SHP77 treated with DMSO at 0.1 percent for 48 hours (cell line): ENCODE results near the gene NSD1.
"Not testable (repeated sequence)": the region's sequence is repeated elsewhere in the genome, so short reads cannot be mapped to it uniquely, and the experiment has no call there.

Source experiments
- DNase-seq: peaks from one replicate; lab custom pipeline; 2025; lab: John Stamatoyannopoulos, UW

The NSD1 gene

GRCh38 chr5:177231479-177232250, 98.1 kb downstream of the NSD1 start:
- no peak for DNase-seq

GRCh38 chr5:177232358-177232757, 98.8 kb downstream of the NSD1 start:
- DNase-seq, result no peak

DNA sequence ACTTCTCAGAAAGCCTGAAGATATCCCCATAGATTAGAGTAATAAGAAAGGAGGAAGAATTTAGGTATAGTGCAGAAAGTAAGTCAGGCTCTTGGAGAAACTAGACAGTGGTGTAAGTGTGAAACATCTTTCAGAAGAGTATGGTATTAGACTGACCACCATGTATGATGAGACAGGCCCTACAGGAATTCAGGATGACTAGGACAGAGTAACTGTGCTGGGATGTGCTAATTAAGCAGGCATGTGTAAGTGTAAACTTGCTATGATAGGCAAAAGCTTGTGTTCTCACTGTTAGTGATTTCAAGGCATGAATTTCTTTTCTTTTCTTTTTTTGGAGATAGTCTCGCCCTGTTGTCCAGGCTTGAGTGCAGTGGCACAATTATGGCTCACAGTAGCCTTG, 99.2 kb downstream of the NSD1 start:
- DNase-seq, result no peak

DNA sequence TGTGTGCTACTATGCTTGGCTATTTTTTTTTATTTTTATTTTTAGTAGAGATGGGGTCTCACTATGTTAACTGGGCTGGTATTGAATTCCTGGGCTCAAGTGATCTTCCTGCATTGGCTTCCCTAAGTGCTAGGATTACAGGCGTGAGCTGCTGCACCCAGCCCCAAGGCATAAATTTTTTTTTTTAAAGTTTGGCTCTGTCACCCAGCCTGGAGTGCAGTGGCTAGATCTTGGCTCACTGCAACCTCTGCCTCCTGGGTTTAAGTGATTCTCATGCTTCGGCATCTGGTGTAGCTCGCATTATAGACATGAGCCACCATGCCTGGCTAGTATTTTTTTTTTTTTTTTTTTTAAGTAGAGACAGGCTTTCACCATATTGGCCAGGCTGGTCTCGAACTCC, 99.6 kb downstream of the NSD1 start:
- DNase-seq, result no peak

- DNase-seq, result no peak
Measured at GRCh38 chr5:177233802-177234201, 100.2 kb downstream of the NSD1 start.

GRCh38 chr5:177234841-177235240, 101.3 kb downstream of the NSD1 start:
- DNase-seq, result no peak

DNA sequence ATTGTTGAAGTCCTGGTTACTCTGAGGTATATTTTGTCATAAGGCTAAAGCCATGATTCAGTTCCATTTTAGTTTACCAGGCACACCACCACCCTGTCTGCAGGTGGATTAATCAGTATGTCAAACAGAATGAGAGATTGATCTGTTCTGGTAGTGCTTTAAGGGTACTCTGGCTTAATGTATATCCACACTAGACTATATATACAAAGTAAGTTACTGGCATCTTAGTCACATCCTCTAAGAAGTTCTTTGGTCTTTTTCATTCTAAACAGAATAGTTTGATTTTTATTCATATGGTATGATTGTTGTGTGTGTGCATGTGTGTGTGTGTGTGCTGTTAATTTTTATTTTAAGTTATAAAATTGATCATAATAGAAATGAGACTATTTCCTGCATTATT, 108.2 kb downstream of the NSD1 start:
- DNase-seq, result no peak

DNA sequence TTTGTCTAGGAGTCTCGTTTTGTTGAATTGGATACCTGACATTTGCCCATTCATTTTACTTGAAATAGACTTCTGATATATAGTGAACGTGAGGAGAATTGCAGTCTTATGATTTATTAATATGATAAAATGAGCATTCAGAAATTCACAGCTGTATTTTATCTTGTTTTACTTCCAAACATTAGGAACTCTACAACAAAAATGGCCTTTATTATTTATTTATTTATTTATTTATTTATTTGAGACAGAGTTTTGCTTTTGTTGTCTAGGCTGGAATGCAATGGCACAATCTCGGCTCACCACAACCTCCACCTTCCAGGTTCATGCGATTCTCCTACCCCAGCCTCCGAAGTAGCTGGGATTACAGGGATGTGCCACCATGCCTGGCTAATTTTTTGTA, 108.7 kb downstream of the NSD1 start:
- DNase-seq, result no peak

DNA sequence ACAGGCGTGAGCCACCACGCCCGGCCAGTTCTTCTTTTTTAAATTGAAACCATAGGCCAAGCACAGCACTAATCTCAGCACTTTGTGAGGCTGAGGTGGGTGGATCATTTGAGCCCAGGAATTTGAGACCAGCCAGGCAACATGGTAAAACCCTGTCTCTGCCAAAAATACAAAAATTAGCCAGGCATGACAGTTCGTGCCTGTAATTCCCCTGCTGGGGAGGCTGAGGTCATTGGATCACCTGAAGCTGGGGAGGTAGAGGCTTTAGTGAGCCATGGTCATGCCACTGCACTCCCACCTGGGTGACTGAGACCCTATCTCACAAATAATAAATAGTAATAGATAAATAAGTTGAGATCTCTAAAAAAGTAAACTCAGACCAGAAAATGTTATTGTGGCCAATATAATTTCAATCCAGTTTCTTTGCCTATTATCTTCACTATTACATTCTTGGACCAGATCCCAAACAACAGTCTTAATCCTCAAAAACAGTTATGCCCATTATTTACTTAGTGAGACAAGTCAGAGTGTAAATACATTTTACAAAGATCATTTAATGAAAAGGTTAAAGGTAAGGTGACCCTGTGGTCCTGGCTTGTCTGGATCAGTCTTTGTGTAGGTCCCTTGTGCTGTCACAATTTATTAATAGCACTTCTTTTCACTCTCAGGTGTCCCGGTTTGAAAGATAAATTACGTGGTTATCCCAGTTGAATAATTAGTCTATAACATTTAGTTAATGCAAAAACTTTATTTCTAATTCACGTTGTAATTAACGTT, 116.4 kb downstream of the NSD1 start:
- no peak for DNase-seq

DNA sequence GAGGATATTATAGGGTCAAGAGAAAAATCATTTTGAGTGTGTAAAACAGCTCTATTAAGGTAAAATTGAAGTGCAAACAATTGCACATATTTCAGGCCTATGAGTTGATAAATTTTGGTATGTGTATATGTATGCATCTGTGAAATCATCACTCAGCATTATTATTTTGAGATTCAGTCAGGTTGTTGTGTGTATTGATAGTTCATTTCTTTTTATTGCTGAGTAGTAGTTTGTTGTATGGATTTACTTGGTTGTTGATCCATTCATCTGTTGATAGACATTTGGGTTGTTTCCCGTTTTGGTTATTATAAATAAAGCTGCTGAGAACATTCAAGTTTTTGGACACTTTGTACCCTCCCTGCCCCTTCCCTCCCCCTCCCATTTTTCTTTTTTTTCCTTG, 119.7 kb downstream of the NSD1 start:
- no peak for DNase-seq

GRCh38 chr5:177256296-177256695, 122.7 kb downstream of the NSD1 start:
- DNase-seq, result no peak

GRCh38 chr5:177258711-177259110, 125.1 kb downstream of the NSD1 start:
- not testable (repeated sequence) for DNase-seq

- no peak for DNase-seq
Measured at GRCh38 chr5:177260961-177261360, 127.4 kb downstream of the NSD1 start.

GRCh38 chr5:177261510-177261909, 127.9 kb downstream of the NSD1 start:
- no peak for DNase-seq

DNA sequence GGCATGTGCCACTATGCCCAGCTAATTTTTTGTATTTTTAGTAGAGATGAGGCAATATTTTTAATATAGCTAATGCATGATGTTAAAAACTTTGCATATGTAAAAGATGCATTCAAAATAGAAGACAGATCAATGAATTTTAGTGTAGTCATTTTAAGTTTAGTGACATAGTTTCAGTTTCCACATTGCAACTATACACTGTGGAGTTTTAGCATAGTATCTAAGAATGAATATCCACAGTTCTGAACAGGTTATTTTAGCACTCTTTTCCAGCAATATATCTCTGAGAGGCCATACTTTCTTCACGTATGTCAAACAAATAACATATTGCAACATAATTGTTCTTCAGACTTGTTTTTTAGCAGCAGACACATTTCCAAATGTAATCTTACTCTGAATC, 130.6 kb downstream of the NSD1 start:
- DNase-seq, result no peak

DNA sequence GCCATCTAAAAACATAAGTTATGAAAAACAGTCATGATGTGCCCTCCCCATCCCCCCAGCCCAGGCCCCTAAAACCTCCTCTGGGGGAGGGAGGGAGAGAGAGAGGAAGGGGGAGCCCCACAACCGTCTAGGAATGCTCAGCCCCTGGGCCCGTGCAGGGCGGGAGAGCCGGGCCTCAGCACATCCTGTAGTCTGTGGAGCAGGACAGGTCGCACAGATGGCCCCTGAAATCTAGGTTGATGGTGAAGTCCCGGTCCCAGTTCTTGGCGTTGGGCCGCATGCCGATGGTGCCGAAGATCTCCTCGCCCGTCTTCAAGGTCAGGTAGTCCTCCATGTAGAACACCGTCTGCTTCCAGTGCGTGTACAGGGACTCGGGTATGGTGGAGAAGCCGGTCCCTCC, 131.8 kb downstream of the NSD1 start:
- DNase-seq, result no peak

DNA sequence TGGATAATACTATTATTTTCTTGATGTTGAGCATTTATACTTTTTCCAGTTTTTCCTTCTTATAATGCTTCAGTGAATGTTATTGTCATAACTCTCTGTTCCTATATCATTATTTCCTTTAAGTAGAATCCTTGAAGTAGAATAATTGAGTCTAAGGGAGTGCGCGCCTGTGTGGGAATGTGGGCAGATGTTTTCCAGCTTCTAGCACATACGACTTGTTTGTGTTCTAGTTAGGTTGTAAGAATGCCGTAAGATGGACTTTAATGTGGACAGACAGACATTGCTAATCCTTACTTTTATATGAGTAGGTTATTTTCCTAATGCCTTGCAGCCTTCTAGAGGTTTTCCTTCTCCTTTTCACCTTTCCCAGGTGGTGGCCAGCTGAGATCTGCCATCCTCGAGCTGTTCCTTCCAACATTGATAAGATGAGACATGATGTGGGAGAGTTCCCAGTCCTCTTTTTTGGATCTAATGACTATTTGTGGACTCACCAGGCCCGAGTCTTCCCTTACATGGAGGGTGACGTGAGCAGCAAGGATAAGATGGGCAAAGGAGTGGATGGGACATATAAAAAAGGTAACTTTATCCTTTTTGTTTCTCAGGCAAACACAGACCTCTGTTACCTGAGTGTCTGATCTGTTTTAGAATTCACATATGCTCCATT, 135.8 kb downstream of the NSD1 start:
- DNase-seq, result no peak

DNA sequence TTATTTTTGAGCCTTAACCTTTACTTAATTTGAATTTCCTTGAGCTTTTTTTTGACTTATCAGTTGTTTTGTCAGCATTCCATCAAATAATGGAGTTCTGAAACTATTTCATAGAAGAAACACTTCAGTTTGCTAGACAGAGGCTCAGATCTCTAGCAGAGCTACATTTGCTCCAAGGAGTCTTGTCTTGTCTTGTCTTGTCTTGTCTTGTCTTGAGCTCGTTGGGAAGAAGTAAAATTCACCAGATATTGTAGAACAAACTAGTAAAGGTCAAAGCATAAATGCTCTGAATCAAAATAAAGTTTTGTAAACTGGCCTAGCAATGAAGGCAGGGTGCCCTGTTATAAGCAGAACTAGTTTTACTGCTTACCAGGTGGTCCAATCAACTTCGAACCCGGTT, 136.4 kb downstream of the NSD1 start:
- no peak for DNase-seq

GRCh38 chr5:177270653-177271052, 137.1 kb downstream of the NSD1 start:
- DNase-seq, result no peak

GRCh38 chr5:177271113-177271512, 137.5 kb downstream of the NSD1 start:
- DNase-seq, result no peak

DNA sequence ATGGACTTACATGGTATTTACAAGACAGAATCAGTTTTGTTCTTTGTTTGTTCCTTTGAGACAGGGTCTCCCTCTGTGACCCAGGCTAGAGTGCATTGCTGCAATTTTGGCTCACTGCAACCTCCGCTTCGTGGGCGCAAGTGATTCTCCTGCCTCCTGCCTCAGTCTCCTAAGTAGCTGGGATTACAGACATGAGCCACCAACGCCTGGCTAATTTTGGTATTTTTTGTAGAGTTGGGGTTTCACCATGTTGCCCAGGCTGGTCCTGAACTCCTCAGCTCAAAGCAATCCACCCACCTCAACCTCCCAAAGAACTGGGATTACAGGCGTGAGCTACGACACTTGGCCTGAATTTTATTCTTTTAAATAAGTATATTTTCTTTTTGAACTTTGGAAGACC, 142.3 kb downstream of the NSD1 start:
- no peak for DNase-seq

GRCh38 chr5:177276886-177277285, 143.3 kb downstream of the NSD1 start:
- no peak for DNase-seq

DNA sequence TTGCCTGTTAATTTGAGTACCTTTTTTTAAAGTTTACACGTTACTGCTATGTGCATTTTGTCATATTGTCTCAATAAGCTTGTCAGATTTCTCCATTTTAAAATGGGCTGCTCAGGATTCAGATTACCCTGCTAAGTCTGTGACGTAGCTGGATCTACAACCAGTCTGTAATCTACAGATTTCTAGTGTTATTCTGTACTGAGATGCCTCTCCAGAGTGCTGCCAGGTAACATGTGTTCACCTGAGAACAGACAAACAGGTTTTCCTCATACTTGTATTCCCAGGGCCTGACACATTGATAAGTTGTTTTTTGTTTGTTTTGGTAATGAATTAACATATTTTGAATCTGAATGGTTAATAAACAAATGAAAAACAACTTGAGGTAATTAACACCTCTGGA, 154.6 kb downstream of the NSD1 start:
- no peak for DNase-seq
